D721Med (cell line): ENCODE measurements around the gene SLC9A5.

Source experiments
- DNase-seq: peaks from one replicate; pipeline ENCODE4 v3.0.0; 2011; ENCODE audit warnings: low spot score; ENCODE audit not compliant: insufficient read length
- FAIRE-seq: peaks from 2 replicates; lab custom pipeline; 2011; peaks lifted over from hg19 to GRCh38; lab: Jason Lieb, UNC
- CTCF ChIP-seq: IDR thresholded peaks from 2 replicates; pipeline ENCODE4 v1.5.1; 2012; ENCODE audit warnings: mild to moderate bottlenecking, control low read depth; ENCODE audit not compliant: insufficient read depth; ENCODE audit errors: missing control alignments

Gene SLC9A5

DNA sequence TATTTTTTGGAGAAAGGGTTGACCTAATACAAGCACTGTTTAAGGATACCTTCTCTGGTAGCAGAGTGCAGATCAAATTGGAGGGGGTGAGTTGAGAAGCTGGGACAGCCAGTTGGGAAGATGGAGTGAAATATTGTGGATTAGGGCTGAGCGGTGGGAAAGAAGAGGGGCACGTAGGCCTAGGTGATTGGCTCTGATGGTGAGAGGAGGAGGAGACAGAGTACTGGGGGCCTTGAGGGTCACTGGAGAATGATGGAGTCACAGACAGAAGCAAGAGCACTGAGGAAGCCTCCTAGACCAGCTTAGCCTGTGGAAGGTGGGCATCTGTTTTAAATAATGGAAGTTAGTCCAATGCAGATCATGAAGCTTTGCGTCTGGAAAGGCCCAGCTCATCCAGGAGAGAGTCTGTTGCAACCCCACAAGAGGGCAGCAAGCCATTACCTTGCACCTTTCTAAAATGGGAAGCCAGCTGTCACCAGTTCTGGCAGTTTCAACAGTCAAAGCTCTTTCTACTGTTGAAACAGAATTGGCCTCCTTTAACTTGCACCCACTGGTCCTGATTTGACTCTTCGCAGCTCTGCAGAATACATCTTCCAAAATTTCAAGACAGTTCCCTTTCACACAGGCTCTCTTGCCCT is 11.8 kb downstream of the SLC9A5 start:
- FAIRE-seq (no peak), DNase-seq (no peak)
- TF ChIP-seq CTCF: peak; percentile 52

GRCh38 chr16:67263201-67263600 is 14.4 kb downstream of the SLC9A5 start:
- FAIRE-seq (no peak), DNase-seq (no peak)
- TF ChIP-seq CTCF: no peak

DNA sequence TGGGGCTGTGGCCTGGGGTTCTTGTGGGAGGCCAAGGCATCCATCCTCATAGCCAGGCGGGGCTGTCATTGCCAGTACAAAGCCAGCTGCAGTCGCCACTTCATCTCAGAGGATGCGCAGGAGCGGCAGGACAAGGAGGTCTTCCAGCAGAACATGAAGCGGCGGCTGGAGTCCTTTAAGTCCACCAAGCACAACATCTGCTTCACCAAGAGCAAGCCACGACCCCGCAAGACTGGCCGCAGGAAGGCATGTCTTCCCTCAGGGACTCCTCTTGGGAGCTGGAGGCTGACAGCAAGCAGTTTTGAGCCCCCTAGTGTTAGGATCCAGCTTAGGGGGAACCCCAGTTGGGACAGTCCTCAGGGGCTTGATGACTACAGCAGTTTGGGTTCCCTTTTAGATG is 15.5 kb downstream of the SLC9A5 start:
- DNase-seq: no peak
- peak; percentile 11 for TF ChIP-seq CTCF
- FAIRE-seq: no peak

DNA sequence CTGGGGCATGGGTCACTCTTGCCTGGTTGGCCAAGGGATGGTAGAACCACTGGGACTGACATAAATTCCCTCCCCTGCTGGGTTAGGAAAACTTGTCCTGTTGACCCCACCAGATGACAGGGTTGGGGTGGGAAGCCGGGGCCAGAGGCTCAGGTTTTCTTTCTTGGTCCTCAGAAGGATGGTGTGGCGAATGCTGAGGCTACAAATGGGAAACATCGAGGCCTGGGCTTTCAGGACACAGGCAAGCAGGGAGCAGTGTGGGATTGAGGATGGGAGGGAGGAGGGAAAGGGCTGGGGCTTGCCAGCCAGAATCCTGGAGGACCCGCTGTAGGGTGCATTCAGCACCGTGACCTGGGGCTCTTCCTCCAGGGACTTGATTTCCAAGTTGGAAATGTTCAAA is 16.1 kb downstream of the SLC9A5 start:
- DNase-seq (no peak), FAIRE-seq (no peak)
- TF ChIP-seq CTCF: no peak

DNA sequence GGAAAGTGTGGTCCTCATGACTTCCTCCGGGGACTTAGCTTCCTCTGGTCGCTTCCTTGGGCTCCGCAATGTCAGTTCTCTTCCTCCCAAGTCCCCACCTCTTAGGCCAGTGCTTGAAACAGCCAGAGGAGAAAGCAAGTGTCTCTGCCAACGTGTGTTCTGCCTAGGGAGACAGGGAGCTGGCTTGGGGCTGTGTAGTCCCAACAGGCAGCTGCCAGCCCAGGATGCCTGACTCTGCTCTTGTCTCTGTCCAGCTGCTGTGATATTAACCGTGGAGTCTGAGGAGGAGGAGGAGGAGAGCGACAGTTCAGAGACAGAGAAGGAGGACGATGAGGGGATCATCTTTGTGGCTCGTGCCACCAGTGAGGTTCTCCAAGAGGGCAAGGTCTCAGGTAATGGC is 17.1 kb downstream of the SLC9A5 start:
- FAIRE-seq (no peak), DNase-seq (no peak)
- TF ChIP-seq CTCF: no peak

- TF ChIP-seq CTCF: no peak
- FAIRE-seq (no peak), DNase-seq (no peak)
These were observed 19.4 kb downstream of the SLC9A5 start for GRCh38 chr16:67268136-67268579.

DNA sequence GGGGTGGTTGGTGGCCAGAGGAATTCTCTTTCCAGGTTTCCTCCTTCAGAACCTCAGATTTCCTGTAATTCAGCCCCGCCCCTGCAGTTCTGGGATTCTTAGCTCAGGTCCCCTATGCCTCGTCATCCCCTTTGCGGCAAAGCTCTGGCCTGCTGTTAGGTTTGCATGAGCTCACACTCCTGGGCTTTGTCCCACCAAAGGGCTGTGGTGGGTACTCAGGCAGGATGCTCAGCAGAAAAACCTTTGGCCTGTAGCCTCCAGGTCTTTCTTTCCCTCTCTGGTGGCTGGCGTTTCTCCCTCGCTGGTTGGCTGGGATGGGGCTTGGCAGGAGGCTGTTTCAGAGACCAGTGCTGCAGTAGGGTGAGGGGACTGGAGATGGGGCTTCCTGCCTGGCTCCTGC is 21.0 kb downstream of the SLC9A5 start:
- no peak for FAIRE-seq

More for the DNA sequence above, 21.0 kb downstream of the SLC9A5 start:
- DNase-seq: no peak
- TF ChIP-seq CTCF: no peak
